ENCODE measurements around the gene TRAPPC14. TPM values are rescaled to one million over a fixed set of nuclear protein-coding genes. Genes with fewer than 3 reads are reported as not detected.

Gene TRAPPC14
- total and polyA plus RNA-seq, 9 of the 15 experiments (the other 6 are each of a cell fraction or from before 2014, with no cell fraction given), result 0.42 to 45.9 (median 18.2) TPM

DNA sequence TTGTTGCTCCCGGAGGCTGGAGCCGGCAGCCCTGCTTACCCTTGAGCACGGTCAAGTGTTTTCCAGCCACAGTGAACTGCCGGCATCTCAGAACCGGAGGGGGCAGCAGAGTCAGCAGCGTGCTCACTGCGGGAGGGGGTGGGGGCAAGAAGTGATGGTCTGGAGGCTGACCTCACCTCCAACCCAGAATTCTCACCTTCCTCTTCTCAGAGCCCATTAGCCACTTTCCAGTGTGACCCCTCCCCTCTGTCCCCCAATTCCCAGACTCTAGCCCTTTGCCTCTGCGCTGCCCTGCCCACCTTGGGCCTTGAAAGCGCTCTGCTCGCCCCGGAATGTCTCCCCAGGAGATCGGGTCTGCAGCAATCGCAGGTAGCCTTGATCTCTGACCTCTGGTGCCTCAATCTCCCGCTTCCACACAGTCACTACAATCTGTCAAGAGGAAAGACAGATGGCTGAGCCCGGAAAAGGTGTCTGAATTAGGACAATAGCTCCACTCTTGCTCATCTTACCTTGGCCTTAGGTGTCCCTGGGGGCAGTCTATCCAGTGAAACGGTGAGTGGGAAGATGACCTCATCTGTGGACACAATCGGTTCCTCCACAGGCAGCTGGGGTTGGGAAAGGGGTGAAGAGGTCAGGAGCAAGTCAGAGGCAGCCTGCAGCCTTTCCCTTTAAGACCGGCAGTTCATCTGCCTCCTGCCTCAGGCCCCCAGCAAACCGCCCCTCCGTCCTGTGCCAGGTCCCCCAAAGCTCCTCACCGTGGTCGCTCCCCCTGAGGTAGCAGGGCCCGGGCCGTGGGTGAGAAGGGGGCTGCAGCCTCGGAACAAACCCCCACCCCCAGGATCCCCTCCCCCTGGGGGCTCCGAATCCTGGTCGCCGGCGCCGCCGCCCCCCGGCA, 942 bp downstream of the TRAPPC14 start (continued):
- TF ChIP-seq, protein P1, sequence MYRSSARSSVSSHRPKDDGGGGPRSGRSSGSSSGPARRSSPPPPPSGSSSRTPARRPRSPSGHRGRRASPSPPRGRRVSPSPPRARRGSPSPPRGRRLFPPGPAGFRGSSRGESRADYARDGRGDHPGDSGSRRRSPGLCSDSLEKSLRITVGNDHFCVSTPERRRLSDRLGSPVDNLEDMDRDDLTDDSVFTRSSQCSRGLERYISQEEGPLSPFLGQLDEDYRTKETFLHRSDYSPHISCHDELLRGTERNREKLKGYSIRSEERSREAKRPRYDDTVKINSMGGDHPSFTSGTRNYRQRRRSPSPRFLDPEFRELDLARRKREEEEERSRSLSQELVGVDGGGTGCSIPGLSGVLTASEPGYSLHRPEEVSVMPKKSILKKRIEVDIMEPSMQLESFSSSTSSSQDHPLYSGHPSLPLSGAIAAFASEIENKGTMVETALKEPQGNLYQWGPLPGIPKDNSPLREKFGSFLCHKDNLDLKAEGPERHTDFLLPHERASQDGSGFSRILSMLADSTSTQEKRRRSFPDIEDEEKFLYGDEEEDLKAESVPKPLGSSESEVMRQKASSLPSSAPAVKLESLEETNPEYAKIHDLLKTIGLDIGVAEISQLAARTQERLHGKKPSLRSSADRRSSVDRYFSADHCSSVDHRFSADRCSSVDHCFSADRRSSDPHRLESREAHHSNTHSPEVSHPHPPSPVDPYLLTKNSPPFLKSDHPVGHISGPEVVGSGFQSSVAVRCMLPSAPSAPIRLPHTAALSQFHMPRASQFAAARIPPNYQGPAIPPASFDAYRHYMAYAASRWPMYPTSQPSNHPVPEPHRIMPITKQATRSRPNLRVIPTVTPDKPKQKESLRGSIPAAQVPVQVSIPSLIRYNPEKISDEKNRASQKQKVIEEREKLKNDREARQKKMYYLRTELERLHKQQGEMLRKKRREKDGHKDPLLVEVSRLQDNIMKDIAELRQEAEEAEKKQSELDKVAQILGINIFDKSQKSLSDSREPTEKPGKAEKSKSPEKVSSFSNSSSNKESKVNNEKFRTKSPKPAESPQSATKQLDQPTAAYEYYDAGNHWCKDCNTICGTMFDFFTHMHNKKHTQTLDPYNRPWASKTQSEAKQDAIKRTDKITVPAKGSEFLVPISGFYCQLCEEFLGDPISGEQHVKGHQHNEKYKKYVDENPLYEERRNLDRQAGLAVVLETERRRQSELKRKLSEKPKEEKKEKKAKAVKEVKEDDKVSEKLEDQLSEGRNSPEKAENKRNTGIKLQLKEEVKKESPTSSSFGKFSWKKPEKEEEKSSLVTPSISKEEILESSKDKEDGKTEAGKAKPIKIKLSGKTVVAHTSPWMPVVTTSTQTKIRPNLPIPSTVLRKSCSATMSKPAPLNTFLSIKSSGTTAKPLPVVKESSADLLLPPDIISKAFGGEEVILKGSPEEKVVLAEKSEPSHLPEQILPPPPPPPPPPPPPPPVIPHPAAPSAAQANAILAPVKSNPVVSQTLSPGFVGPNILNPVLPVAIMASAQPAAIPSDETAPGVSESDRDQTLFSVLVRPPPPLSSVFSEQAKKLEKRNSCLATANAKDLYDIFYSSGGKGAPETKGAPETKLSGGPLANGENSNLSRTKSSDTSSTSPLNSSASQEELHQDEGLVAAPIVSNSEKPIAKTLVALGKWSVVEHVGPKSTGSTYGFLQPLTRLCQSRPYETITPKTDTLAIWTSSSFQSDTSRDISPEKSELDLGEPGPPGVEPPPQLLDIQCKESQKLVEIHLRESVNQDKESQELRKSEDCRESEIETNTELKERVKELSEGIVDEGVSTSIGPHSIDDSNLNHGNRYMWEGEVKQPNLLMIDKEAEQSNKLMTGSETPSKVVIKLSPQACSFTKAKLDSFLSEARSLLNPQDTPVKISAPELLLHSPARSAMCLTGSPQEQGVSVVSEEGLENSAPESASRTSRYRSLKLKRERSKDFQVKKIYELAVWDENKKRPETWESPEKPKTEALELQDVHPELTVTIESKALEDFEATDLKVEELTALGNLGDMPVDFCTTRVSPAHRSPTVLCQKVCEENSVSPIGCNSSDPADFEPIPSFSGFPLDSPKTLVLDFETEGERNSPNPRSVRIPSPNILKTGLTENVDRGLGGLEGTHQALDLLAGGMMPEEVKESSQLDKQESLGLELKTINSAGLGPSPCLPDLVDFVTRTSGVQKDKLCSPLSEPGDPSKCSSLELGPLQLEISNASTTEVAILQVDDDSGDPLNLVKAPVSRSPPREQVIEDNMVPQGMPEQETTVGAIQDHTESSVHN (IDR thresholded peaks at IDR 0.05; ENCODE audit: borderline replicate concordance in 1 of 2, low read depth in 1 of 2), result peak in 1 of 2 experiments; percentile 61; a peak in 1 of 4 replicates
- TF ChIP-seq SMAD4 (CRISPR knock-in tag; conservative IDR thresholded peaks at IDR 0.05), result peak; percentile 47
- TF ChIP-seq UBTF (IDR thresholded peaks at IDR 0.05; ENCODE audit: borderline replicate concordance in 1 of 2, low read depth in 2 of 2, low read length in 2 of 2), result 0 out of 4 replicates have a peak, but pooled peaks of 1 of the 2 experiments have one; percentile 49
- TF ChIP-seq RCOR1 (IDR thresholded peaks at IDR 0.05; ENCODE audit: borderline replicate concordance in 1 of 2, low read depth in 2 of 2, low read length in 2 of 2), result peak in 1 of 2 experiments; percentile 57; a peak in 2 of 4 replicates
- TF ChIP-seq ATF3 (IDR thresholded peaks at IDR 0.05), result peak; percentile 97
- no peak for TF ChIP-seq ATF3 (CRISPR knock-in tag; conservative IDR thresholded peaks at IDR 0.05)
- TF ChIP-seq, protein P2, sequence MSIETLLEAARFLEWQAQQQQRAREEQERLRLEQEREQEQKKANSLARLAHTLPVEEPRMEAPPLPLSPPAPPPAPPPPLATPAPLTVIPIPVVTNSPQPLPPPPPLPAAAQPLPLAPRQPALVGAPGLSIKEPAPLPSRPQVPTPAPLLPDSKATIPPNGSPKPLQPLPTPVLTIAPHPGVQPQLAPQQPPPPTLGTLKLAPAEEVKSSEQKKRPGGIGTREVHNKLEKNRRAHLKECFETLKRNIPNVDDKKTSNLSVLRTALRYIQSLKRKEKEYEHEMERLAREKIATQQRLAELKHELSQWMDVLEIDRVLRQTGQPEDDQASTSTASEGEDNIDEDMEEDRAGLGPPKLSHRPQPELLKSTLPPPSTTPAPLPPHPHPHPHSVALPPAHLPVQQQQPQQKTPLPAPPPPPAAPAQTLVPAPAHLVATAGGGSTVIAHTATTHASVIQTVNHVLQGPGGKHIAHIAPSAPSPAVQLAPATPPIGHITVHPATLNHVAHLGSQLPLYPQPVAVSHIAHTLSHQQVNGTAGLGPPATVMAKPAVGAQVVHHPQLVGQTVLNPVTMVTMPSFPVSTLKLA (conservative IDR thresholded peaks at IDR 0.05), result peak; percentile 57 to 71; a peak in 3 of 4 replicates
- TF ChIP-seq ZNF282 (CRISPR knock-in tag; IDR thresholded peaks at IDR 0.05), result no peak
- TF ChIP-seq LEF1 (IDR thresholded peaks at IDR 0.05), result peak; percentile 52; the same call in 1 of the 2 replicates
- peak; percentile 72 for TF ChIP-seq CBFA2T3 (IDR thresholded peaks at IDR 0.05)
- peak; percentile 96 for TF ChIP-seq JUND (IDR thresholded peaks at IDR 0.05; ENCODE audit: borderline replicate concordance, low read depth, low read length)
- TF ChIP-seq JUND (tag; IDR thresholded peaks at IDR 0.05; ENCODE audit: borderline replicate concordance, low read depth, low read length), result peak; percentile 86
